Prostate gland (tissue), 2 donors: ENCODE results near the gene FXR2. TPM values are rescaled to one million over a fixed set of nuclear protein-coding genes. Genes with fewer than 3 reads are reported as not detected.
A peak's percentile ranks its signal among the peaks of the same experiment; 100 is the strongest.

Source experiments
- DNase-seq: peaks from one replicate; pipeline ENCODE4 v3.0.0-alpha.2; 2019; ENCODE audit warnings: low spot score
- H3K27ac ChIP-seq, 2 donors: fragments of 200-600 bp; sonication (generic); 2 replicates each; pipeline ENCODE4 v1.5.1; 2017 to 2019
- H3K27me3 ChIP-seq: fragments of 200-600 bp; sonication (generic); replicated peaks from 2 replicates; pipeline ENCODE4 v1.5.1; 2019; ENCODE audit not compliant: insufficient read depth
- H3K36me3 ChIP-seq, 2 donors: fragments of 200-600 bp; sonication (generic); 1 replicate in 1 of 2; 2 replicates in 1 of 2; pipeline versions ENCODE4 v1.5.1 to v1.8.1; 2017 to 2019
- H3K4me1 ChIP-seq: fragments of 200-600 bp; sonication (generic); replicated peaks from 2 replicates; pipeline ENCODE4 v1.5.1; 2019
- H3K4me3 ChIP-seq, 2 donors: fragments of 200-600 bp; sonication (generic); 2 replicates each; pipeline ENCODE4 v1.5.1; 2017 to 2019
- H3K9me3 ChIP-seq: fragments of 200-600 bp; sonication (generic); 2 replicates; pipeline ENCODE4 v1.5.1; 2017
- POLR2A ChIP-seq: fragments of 450-650 bp; IDR thresholded peaks from one replicate; pipeline ENCODE4 v1.6.1; 2016; ENCODE audit warnings: antibody characterized with exemption, mild to moderate bottlenecking
- POLR2AphosphoS5 ChIP-seq: sonication (generic); formaldehyde crosslinking; IDR thresholded peaks from one replicate; pipeline ENCODE4 v1.6.1; 2017; ENCODE audit warnings: antibody characterized with exemption
- WGBS: methylation state at CpG from one replicate; pipeline ENCODE4 v1.1.5; 2018; 5-methylcytosine and 5-hydroxymethylcytosine counted together
- intact Hi-C: fragments of 100-400 bp; cut with DNase I; formaldehyde crosslinking; loops from one replicate; pipeline ENCODE4 v1.14.2; 2022
- total RNA-seq, 2 donors: library from RNA; depleted of rRNA; stranded (reverse); fragments of >200 nt; gene quantifications; one replicate each; pipeline ENCODE4 v1.1.0, GENCODE V29; 2016
- TF ChIP-seq, protein P1 (sequence below), 4 experiments: fragments of 200-600 bp in 2 of 4; fragments of 450-650 bp in 2 of 4; sonication (generic) in 2 of 4; IDR thresholded peaks; 1 replicate in 3 of 4; 2 replicates in 1 of 4; pipeline ENCODE4 v1.5.1; 2016 to 2019; ENCODE audit warnings: antibody characterized with exemption in 4 of 4, mild to moderate bottlenecking in 2 of 4, moderate library complexity in 2 of 4

The FXR2 gene
- total RNA-seq, 2 donors from 2014 or later: 27.1 to 51.4 TPM

GRCh38 chr17:7576432-7576937 is 38.2 kb downstream of the FXR2 start:
- Histone ChIP-seq H3K9me3 (no peaks in the 10 kb centered on the region), H3K27ac (no peak overlapping the region), H3K36me3 (peaks cover 26 to 42% of the 10 kb centered on the region in 2 donors), H3K4me1 (no peaks in the 10 kb centered on the region), H3K4me3 (no peak overlapping the region), H3K27me3 (no peaks in the 10 kb centered on the region)
- DNase-seq: no peak
- TF ChIP-seq, protein P1, sequence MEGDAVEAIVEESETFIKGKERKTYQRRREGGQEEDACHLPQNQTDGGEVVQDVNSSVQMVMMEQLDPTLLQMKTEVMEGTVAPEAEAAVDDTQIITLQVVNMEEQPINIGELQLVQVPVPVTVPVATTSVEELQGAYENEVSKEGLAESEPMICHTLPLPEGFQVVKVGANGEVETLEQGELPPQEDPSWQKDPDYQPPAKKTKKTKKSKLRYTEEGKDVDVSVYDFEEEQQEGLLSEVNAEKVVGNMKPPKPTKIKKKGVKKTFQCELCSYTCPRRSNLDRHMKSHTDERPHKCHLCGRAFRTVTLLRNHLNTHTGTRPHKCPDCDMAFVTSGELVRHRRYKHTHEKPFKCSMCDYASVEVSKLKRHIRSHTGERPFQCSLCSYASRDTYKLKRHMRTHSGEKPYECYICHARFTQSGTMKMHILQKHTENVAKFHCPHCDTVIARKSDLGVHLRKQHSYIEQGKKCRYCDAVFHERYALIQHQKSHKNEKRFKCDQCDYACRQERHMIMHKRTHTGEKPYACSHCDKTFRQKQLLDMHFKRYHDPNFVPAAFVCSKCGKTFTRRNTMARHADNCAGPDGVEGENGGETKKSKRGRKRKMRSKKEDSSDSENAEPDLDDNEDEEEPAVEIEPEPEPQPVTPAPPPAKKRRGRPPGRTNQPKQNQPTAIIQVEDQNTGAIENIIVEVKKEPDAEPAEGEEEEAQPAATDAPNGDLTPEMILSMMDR (IDR thresholded peaks at IDR 0.05): no peak
- no peak for TF ChIP-seq POLR2A
- TF ChIP-seq POLR2AphosphoS5: no peak
- intact Hi-C loops: no loop called here
- 80% methylated on average over 14 of the region's 14 CpGs for WGBS

GRCh38 chr17:7575959-7576358 is 38.7 kb downstream of the FXR2 start:
- no peaks in the 10 kb centered on the region for H3K4me1 ChIP-seq
- peaks cover 26 to 42% of the 10 kb centered on the region in 2 donors for H3K36me3 ChIP-seq
- no peak for DNase-seq
- 71% methylated on average over 7 of the region's 7 CpGs for WGBS
- H3K27me3 ChIP-seq: no peaks in the 10 kb centered on the region
- intact Hi-C loops: no loop called here
- no peak overlapping the region for H3K4me3 ChIP-seq
- no peak overlapping the region for H3K27ac ChIP-seq
- TF ChIP-seq, protein P1 (IDR thresholded peaks at IDR 0.05): no peak
- TF ChIP-seq POLR2A: no peak
- no peak for TF ChIP-seq POLR2AphosphoS5
- H3K9me3 ChIP-seq: no peaks in the 10 kb centered on the region

DNA sequence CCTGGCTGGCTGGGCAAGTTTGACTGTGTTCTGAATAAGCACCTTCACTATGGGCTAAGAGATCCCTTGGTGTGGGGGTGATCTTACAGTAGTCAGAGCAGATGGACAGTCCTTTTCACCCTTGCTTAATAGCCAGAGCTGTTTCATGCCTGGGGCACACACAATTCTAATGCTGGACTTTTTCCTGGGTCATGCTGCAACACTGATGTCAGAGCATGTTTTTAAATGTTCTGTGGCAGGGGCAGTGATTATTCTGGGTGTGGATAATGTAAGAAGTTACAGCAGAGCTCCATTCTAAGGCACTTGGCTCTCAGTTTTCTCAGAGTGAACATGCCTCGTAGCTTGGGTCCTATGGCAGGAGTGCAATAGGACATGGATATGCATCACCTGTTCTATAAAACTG is 39.2 kb downstream of the FXR2 start:
- Histone ChIP-seq H3K27ac (no peak overlapping the region), H3K36me3 (peaks cover 26 to 46% of the 10 kb centered on the region in 2 donors), H3K4me3 (no peak overlapping the region), H3K4me1 (no peaks in the 10 kb centered on the region), H3K9me3 (no peaks in the 10 kb centered on the region), H3K27me3 (no peaks in the 10 kb centered on the region)
- no peak for DNase-seq
- intact Hi-C loops: no loop called here
- WGBS: 67% methylated on average over 1 of the region's 1 CpG
- TF ChIP-seq POLR2A (no peak), POLR2AphosphoS5 (no peak)
- TF ChIP-seq, protein P1 (IDR thresholded peaks at IDR 0.05): no peak

DNA sequence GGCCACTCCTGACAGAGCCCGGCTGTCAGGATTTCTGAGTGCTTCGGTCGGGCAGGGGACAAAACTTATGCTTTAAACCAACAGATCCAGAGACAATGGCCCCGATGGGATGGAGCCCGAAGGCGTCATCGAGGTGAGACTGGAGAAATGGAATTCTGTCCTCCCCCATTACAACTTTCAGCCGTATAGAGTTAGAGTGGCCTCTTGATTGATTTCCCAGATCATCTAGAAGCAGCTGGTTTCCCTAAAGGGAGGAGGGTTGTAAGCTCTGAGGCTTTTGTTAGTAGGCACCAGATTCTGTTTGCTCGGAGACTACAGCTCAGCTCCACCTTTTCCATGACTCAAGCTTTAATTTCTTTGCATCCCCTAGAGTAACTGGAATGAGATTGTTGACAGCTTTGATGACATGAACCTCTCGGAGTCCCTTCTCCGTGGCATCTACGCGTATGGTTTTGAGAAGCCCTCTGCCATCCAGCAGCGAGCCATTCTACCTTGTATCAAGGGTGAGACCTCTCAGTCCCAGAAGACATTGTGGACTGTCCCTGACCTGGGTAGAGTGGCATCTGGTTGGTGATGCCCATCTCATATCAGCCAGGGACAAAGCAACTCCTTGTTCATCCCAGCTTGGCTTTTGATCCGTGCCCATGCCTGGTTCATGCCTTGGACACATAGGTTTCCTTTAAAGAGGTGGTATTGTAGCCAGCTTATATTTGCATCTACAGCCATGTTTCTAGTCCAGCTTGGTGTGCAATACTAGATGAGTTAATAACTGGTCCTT is 40.3 kb downstream of the FXR2 start:
- Histone ChIP-seq H3K4me3 (peak overlapping the region; percentile 99 to 100), H3K4me1 (no peaks in the 10 kb centered on the region), H3K27ac (peak overlapping the region; percentile 98), H3K27me3 (no peaks in the 10 kb centered on the region), H3K36me3 (peaks cover 26 to 49% of the 10 kb centered on the region in 2 donors), H3K9me3 (no peaks in the 10 kb centered on the region)
- TF ChIP-seq POLR2AphosphoS5: no peak
- TF ChIP-seq POLR2A: no peak
- TF ChIP-seq, protein P1 (IDR thresholded peaks at IDR 0.05): no peak
- intact Hi-C loops: loop anchor here (5.0 kb wide), 1 partner anchor 113 kb away; the partner anchor contains the start of genes TP53 and WRAP53
- WGBS: 19% methylated on average over 15 of the region's 15 CpGs
- DNase-seq: no peak
